HG03432 (cell line): ENCODE results near the gene EIF6.

Source experiments
- ATAC-seq: cut with Tn5 transposase; IDR thresholded peaks from one replicate; pipeline ENCODE4 v1.9.1; 2021; ENCODE audit warnings: mild to moderate bottlenecking, moderate library complexity; ENCODE audit not compliant: unreplicated experiment

The EIF6 gene

GRCh38 chr20:35281506-35282101 lies 3.0 kb downstream of the EIF6 start:
- no peak for ATAC-seq

- ATAC-seq, result no peak
These were observed 4.0 kb downstream of the EIF6 start for GRCh38 chr20:35280523-35280922.

- no peak for ATAC-seq
These were observed 4.9 kb downstream of the EIF6 start for GRCh38 chr20:35279533-35280174.

- no peak for ATAC-seq
These were observed 5.5 kb downstream of the EIF6 start for GRCh38 chr20:35279040-35279439.

- ATAC-seq, result peak; percentile 81
These were observed 6.8 kb downstream of the EIF6 start, which contains the start of gene MMP24OS for GRCh38 chr20:35277531-35278395. TSS of gene MMP24OS (minus strand) at chr20:35278122. CDS start at chr20:35277929, 193 bp downstream.

- no peak for ATAC-seq
These were observed 7.4 kb downstream of the EIF6 start for GRCh38 chr20:35277127-35277526.

- no peak for ATAC-seq
These were observed 8.2 kb downstream of the EIF6 start for GRCh38 chr20:35276408-35276807.

- no peak for ATAC-seq
These were observed 8.8 kb downstream of the EIF6 start for GRCh38 chr20:35275741-35276251.

- no peak for ATAC-seq
These were observed 10.1 kb downstream of the EIF6 start for GRCh38 chr20:35274172-35275092.

GRCh38 chr20:35273449-35274171 lies 11.0 kb downstream of the EIF6 start:
- no peak for ATAC-seq

GRCh38 chr20:35271904-35272303 lies 12.7 kb downstream of the EIF6 start:
- no peak for ATAC-seq

- no peak for ATAC-seq
These were observed 13.3 kb downstream of the EIF6 start for GRCh38 chr20:35271073-35271882.

- ATAC-seq, result no peak
These were observed 14.3 kb downstream of the EIF6 start for GRCh38 chr20:35270021-35270902.

- no peak for ATAC-seq
These were observed 15.4 kb downstream of the EIF6 start for GRCh38 chr20:35269055-35269781.

- ATAC-seq, result no peak
These were observed 17.5 kb downstream of the EIF6 start for GRCh38 chr20:35267092-35267491.

- no peak for ATAC-seq
These were observed 19.8 kb downstream of the EIF6 start for GRCh38 chr20:35264755-35265154.
